GM21786 (cell line): ENCODE results near the gene NEDD4L.

Experiments
- ATAC-seq: cut with Tn5 transposase; IDR thresholded peaks from one replicate; pipeline ENCODE4 v1.9.1; 2021; ENCODE audit not compliant: unreplicated experiment

Gene NEDD4L

DNA sequence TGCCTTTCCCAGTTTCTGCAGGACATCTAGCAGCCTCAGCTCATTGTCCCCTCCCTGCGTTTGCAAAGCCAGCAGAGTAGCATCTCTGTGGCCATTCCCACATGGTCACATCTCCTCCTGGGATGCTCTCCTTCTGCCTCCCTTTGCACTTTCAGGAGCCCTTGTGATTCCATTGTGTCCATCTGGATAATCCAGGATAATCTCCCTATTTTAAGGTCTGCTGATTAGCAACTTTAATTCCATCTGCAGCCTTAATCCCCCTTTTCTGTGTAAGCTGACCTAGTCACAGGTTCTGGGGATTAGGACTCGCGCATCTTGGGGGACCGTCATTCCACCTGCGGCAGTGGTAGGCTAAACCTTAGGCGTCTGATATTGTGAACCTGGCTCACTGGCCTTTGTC lies 70.7 kb downstream of the NEDD4L start:
- no peak for ATAC-seq

DNA sequence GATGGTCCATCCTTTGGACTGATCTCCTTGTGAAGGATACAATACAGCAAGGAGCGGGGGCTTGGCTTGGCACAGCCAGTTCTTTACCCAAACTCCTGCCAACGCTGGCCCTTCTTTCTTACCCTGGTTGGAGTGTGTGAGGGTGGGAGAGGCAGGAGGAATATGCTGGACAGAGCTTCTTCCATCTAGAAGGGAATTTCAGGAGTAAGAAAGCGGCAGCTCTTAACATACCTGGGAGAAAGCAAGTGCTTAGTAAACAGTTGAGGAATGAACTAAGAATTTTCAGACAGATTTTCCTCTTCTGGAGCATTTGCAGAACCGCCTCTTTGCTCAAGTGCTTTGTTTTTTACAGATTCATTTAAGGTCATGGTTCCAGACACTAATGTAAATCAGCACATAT lies 72.8 kb downstream of the NEDD4L start:
- no peak for ATAC-seq

DNA sequence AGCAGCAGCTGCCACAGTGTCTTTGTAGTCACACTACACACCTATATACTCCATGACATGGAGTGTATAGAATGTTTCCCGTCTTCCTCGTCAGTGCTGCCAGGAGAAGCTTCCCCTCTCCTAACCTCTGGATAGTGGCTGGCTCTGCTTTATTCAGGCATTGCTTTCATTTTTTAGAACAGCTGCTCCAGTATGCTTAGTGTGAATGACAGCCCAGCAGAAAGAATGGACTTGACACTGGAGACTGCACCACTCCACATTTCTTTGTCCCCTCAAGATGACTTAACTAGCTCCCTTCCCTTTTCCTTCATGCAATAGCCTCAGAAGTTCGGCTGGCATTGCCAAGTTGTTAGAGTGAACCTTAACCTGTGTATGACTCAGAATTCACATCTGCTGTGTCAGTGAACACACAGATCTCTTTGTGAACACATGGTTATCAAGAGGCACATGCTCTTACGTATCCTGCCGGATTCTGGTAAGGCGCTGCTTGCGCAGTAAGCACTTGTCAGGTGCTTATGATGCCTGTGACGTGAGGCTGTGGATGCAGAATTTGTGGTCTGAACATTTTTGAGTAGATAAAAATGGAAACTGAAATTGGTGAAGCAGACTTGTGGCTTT lies 73.9 kb downstream of the NEDD4L start:
- no peak for ATAC-seq

DNA sequence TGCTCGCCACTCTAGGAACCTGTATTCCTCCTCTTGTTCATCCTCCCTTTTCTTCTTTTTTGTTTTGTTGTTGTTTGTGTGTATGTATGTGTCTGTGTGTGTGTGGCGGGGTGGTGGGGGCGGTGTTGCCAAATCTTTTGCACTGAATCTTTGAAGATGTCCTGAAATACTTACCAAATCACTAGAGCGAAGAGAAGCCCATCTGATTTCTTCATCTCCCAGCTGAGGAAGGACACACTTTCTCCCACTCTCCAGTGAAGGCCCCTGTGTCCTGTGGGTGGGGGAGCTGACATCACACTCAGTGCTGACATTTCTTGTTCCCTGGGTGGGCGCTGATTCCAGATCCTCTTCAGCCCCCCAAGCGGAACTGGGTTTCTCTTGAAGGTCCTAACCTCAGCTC lies 74.5 kb downstream of the NEDD4L start:
- no peak for ATAC-seq

DNA sequence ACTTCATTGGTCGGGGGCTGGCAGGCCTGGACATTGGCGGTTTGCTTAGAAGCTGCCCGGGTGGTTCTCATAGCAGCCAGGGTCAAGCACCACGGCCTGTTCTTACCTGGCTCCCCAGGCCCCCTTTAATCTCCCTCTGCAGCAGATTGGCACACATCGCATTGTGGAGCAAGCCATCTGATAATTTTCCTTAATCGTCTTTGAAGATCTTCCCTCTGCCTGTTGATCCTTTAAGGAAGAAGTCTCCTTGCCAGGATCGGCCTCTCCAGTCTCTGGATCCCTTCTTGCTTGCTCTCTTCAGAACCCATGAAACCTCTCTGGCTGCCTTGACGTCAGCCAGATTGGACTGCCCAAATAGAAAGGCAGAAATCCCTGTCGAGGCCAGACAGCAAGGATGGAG lies 75.8 kb downstream of the NEDD4L start:
- no peak for ATAC-seq

DNA sequence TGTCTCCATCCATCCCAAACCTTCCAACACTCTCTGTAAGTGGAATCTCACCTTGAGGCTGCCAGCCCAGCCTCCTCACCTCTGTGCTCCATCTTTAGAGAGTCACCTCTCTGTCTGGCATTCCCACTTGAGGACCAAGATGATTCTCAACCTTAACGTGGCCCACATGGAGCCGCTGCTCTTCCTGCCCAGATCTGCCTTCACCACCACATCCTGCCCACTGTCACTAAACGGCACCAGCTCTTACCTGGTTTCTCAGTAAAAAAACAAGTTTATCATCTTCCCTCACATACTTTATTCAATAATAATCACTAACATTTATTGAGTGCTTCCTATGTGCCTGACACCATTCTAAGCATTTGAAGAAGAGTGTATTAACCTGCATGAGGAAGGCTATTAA lies 80.4 kb downstream of the NEDD4L start:
- ATAC-seq, result no peak

DNA sequence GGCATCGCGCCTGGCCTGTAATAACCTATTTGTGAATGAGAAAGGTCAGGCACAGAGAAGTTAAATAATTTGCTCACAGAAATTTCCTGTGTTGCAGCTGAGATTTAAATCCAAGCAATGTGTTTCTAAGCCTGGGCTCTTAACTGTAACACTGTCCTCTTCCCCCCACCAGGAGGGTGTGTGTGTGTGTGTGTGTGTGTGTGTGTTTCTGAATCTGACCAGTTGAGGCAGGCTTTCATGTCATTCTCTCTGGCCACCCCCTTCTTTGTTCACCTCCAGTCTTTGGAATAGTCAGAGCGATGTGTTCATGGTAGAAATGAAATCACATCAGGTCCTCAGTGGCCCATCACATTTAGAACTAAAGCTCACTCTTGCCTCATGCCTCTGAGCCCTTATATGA lies 81.2 kb downstream of the NEDD4L start:
- ATAC-seq, result no peak

DNA sequence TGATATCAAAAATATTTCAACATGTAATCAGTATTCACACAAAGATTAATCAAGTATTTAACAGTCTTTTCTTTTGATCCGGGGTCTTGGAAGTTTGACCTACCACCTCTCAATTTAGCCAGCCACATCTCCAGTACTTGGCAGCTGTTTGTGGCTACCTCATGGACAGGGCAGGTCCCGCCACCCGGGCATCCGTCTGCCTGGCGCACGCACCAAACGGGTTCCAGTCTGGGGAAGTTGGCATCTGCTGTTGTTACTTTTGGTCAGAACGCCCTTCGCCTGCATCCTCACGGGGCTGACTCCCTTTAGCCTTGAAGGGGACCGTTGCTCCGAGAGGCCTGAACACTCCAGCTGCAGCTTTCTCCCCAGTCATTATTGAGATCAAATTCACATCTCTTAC lies 81.7 kb downstream of the NEDD4L start:
- ATAC-seq, result no peak

DNA sequence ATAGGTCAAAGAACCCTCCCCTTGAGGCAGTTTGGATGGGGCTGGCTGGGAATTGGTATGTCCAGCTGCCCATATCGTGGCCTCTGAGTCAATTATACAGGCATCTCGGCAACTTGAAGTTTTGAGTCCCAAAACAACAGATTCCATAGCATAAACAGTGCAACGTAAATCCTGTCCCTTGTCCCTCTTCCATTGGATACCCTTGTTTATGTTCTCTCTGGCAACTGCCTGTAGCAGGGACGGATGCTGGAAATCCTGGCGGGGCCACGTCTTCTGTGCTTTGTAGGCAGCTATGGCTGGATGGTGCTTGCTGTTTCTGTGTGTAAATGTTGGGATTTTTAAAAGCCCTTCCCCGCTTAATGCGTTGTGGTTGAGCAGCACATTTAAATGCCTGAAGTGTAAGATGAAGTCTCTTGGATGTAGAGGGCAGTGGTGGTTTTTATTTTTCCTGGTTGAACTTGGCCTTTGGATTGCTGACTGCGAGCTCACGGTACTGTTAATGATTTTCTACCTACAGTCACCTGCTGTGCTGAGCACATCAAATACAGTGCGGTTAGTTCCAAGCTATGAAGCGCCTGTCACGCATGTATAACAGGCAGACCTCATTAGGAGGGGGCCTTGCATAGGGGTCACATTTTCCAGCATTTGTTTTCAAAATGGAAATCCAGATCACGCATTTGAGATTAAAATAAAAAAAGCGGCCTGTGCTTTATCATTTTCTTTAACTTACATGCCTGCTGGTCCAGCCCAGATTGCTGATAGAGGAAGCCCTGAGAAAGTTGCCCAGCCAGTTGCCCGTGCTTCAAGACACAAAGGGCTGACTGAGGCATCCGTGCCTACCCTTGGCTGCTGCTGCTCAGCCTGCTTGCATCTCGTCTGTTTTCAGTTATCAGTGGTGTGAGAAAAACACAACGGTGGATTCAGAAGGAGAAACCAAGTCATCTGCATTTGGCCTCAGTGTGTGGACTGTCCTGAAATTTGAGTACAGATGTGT lies 84.7 kb downstream of the NEDD4L start:
- no peak for ATAC-seq

DNA sequence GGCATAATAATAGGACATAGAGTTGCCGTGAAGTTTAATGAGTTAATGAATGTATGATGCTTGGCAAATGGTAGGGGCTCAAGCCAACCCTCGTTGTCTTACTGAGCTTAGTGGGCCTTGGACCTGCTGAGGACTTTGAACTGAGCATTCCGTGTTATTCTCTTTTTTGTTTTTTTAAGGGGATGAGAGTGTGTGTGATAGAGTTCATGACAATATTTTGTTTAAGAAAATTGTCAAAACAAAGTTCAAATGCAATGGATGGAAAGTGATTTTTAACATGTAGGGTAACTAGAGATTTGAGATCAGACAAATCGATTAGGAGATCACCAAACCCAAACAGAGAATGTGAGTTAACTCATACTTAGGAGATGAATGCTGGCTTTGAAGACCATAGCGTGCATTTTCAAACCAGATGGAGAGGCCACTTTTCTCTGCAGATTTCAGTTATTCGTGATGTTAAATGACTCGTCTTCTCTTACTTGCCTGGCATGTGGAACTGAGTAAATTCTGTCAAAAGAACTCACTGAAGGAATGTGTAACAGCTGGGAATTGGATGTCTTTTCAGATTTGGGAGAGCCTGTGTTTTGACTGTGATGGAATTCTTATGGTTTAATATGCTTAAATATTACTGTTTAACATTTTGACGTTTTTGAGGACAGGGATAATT lies 88.7 kb downstream of the NEDD4L start:
- ATAC-seq, result no peak

DNA sequence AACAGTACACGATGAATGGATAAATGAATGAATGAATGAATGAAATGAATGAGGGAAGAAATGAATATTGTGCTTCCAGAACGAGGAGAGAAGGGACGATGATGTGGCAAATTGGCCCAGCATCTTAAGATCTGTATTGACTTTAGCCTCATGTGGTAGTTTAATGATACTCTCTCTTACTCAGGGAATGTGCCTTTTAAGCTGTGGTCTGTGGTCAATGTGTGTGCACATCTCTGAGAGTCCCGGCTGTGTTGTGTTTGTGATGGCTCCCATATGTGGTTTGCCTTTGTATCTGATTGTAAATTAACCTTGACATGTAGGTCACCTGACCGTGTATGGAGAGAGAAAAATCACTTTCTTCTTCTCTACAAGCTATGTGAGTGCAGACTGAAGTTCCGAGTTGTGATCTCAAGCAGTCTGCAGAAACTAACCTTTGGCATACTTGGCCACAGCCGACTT lies 91.2 kb downstream of the NEDD4L start:
- peak; percentile 49 for ATAC-seq

DNA sequence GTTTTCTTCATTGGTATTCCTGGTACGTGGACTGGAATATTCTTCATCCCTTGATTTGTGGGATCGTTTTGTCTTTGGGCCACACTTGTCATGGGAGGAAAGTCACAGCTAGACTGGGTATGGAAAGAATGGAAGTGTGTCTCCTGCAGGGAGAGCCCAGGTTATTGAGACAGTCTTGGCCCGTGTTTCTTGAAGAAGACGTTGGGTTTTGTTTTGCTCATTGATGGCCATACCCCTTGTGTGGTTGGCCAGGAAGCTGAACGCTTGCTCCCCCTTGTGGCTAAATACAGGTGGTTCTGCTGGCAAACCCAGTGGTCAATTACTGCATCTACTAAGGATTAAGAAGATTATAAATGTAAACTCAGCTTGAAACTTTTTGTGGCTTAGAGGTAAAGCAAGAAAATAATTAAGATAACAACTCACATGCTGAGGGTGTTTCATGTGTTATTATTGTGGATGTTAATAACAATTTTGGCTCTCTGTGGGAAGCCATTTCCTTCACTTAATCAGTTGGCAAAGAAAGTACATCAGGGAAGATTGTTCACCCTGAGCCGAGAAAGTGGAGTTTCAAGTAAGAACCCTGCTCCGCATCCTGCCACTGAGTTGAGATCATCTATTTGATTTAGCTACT lies 91.8 kb downstream of the NEDD4L start:
- peak; percentile 66 for ATAC-seq

DNA sequence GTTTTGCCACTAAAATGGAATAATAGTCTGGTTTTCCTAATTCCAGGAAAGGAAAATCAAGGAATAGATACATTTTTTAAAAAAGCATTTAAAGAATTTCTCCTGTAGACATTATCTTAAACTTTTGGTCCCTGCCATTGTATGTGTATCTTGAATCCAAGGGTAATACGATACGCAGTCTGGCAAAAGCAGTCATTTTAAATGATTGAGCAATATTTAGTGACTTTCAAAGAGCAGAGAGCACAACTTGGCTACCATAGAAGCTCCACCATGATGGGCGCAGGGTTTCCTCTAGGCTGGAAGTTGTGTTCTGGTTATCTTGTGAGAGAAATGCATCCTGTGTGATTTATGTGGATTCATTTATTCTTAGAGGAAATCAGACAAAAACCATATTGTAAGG lies 92.9 kb downstream of the NEDD4L start:
- ATAC-seq, result no peak

DNA sequence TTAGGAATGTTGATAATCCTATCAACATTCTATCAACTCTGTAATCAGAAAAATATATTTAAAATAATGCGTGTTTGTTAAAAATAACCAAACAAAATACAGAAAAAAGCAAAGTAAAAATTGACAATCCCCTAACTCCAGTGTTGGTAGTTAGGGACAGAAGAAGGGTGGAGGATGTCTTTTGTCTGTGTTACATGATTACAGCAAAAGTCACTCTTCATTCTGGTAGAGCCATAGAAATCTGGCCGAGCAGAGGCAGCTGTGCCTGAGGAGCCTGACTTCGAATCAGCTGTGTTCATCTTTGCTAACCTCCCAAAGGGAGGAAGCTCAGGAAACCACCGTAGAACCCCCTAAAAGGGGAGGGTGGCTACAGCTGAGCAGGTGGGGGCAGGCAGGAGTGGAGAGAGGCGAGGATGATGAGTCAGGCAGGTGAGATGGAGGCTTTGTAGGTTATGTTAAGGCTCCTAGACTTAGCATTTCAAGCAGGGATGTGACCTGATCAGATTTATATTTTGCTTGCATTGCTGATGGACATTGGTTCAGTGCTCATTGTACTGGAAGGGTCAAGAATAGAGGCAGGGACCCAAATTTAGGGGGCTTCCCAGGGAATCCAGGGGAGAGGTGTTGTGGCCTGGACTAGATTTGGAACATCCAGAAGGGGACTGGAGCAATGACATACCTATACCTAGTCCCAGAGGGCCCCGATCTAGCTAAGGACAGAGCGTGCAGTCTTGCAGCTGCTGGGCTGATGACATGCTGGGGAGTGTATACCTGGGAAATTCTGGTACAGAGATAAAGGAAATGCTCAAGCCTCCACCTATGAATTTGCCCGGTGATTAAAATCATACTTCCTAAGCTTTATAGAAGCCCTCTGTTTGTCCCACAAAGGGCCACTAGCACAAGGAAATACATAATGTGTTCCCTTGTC lies 95.7 kb downstream of the NEDD4L start:
- no peak for ATAC-seq

DNA sequence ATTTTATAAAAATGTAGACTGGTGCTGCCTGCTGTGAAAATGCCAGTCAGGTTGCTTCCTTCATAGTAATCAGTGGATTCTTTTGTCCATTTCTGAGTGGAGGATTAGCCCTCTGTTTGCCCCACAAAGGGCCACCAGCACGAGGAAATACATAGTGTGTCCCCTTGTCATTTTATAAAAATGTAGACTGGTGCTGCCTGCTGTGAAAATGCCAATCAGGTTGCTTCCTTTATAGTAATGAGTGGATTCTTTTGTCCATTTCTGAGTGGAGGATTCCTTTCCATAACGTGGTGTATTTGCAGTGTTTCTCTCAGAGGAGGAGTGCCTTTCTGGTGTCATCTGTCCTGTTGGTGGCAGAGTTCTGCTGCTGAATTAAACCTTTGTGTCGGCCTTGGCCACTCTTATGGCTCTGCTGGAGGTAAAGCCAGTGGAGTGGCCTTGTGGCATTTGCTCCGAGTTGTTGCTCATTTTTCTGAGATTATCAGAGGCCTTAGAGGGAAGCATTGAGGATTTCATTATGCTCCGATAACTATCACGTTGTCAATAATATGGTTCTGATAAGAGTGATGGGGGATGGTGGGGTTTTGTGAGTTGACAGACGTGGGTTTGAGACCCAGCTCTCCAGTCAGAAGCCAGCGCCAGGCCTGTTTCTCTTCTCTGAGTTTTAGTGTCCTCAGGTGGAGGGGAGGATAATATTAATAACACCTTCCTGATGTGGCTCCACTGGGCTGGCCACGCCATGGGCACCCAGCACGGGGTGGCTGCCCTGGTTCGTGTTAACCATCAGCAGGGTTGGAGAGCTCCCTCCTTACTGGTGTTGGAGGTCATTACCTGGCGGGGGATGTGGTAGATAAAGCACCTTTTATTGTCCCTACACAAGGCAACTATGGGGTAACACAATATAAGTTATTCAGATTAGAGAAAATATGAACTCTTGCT lies 96.6 kb downstream of the NEDD4L start:
- no peak for ATAC-seq

DNA sequence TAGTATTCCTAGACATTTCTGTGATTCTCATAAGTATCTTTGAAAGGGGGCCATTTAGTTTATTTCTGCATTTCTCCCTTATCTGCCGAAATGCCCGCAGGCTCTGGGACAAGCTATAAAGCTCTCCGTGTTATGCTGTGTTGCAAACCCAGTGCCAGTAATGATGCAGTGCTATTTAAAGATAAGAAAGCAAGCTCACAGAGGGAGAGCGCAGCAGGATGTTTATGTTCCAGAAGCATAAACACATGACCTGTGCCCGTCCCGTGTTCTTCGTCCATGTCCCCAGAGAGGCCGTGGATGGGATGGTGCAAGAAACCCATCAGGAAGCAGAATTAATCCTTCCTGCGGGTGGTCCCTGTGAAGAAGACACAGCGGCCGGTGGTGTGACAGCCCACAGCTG lies 99.4 kb downstream of the NEDD4L start:
- ATAC-seq, result no peak

DNA sequence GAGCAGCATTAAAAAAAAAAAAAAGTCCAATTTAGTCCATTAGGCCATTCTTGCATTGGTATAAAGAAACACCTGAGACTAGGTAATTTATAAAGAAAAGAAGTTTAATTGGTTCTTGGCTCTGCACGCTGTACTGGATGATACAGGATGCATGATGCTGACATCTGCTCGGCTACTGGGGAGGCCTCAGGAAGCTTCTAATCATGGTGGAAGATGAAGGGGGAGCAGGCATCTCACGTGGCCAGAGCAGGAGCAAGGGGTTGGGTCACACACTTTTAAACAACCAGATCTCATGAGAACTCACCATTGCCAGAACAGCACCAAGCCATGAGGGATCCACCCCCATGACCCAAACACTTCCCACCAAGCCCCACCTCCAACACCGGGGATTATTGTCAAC lies 100.1 kb downstream of the NEDD4L start:
- ATAC-seq, result no peak

DNA sequence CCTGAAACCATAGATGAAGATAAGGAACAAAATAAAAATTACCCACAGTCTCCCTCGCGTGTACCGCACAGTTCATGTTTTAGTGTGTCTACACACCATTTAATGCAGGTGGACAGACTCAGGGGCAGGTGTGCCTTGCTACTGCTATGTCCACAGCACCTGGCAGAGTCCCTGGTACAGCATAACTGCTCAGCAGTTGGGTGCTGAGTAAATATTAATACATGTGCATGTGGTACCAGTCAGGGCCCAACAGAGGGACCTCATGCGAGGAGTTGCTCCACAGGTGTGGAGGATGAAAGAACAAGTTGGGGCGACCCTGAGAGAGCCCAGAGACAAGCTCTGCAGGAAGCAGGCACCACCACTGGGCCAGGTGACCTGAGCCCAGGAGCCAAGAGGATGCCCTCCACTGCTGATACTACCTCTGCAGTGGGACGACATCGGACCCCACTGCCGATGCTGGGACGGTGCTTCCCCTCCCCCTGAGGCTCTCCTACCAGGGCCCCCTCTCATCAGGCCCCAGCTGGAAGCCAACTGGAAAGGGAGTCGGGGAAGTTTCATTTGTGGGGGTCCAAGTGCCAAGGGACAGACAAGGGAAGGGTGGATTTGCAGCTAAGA lies 100.8 kb downstream of the NEDD4L start:
- ATAC-seq, result no peak

DNA sequence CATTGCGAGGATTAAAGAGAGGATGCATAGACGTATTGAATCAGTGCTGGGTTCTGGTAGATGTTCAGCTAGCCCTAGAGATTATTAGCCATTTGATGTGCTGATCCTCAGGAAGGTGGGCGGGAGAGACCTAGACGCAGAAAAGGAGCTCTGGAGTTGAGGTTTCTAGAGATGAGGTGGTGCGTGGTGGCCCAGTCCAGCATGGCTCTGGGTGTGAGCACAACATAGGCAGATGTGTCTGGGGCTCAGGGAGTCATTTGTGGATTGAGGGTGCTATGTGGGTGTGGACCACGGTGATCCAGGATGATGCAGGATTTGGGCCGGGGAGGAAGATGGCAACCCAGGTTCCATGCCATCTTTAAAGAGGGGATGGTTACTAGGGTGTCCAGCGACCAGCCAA lies 102.1 kb downstream of the NEDD4L start:
- ATAC-seq, result no peak
